HEK293 (cell line): ENCODE results near the gene SLC37A2.

Source experiments
- CTCF ChIA-PET: fragments of 350-600 bp; formaldehyde crosslinking; extraction: SDS; loops from one replicate; lab custom pipeline; 2021; ENCODE audit warnings: antibody characterized with exemption; lab: Yijun Ruan, JAX
- POLR2A ChIA-PET: fragments of 300-600 bp; formaldehyde crosslinking; extraction: SDS; loops from one replicate; lab custom pipeline; 2020; ENCODE audit warnings: antibody characterized with exemption, inconsistent platforms; lab: Yijun Ruan, JAX
- H3K27ac ChIP-seq: fragments of 200-500 bp; sonication (Bioruptor generic); 2 replicates; pipeline ENCODE4 v1.5.1; 2014; ENCODE audit warnings: low read depth, low read length, control low read depth, inconsistent platforms; ENCODE audit errors: extremely low read depth
- H3K36me3 ChIP-seq, 2 experiments: fragments of 200-500 bp in 1 of 2; sonication (Bioruptor generic) in 1 of 2; 1 replicate in 1 of 2; 2 replicates in 1 of 2; pipeline ENCODE4 v1.5.1; 2014 to 2017; ENCODE audit warnings: inconsistent platforms in 2 of 2, low read length in 2 of 2; ENCODE audit not compliant: control insufficient read depth in 2 of 2, insufficient read depth in 1 of 2
- H3K4me1 ChIP-seq: fragments of 200-500 bp; sonication (Bioruptor generic); 2 replicates; pipeline ENCODE4 v1.5.1; 2014; ENCODE audit warnings: mild to moderate bottlenecking, low read length, inconsistent platforms; ENCODE audit not compliant: control insufficient read depth, insufficient read depth
- H3K4me3 ChIP-seq: 2 replicates; pipeline ENCODE4 v1.5.1; 2011; ENCODE audit warnings: low read depth, mild to moderate bottlenecking, control low read depth, low read length, moderate library complexity
- H3K9me3 ChIP-seq: fragments of 200-500 bp; sonication (Bioruptor generic); 2 replicates; pipeline ENCODE4 v1.5.1; 2014; ENCODE audit warnings: low read depth, low read length, inconsistent platforms; ENCODE audit not compliant: control insufficient read depth, insufficient read depth
- BCL11B ChIP-seq: fragments of 450-650 bp; formaldehyde crosslinking; IDR thresholded peaks from 2 replicates; pipeline ENCODE4 v1.5.1; 2016; ENCODE audit warnings: low read depth, missing biosample characterization, missing genetic modification characterization
- FEZF1 ChIP-seq: fragments of 450-650 bp; formaldehyde crosslinking; IDR thresholded peaks from 2 replicates; pipeline ENCODE4 v1.5.1; 2016; ENCODE audit warnings: missing biosample characterization, missing genetic modification characterization
- KLF7 ChIP-seq: fragments of 450-650 bp; formaldehyde crosslinking; IDR thresholded peaks from 2 replicates; pipeline ENCODE4 v1.5.1; 2016; ENCODE audit warnings: missing biosample characterization, missing genetic modification characterization, borderline replicate concordance
- MYNN ChIP-seq: fragments of 450-650 bp; formaldehyde crosslinking; IDR thresholded peaks from 2 replicates; pipeline ENCODE4 v1.5.1; 2016; ENCODE audit warnings: missing biosample characterization, missing genetic modification characterization, borderline replicate concordance
- RBAK ChIP-seq: fragments of 450-650 bp; formaldehyde crosslinking; IDR thresholded peaks from 2 replicates; pipeline ENCODE4 v1.5.1; 2016; ENCODE audit warnings: missing biosample characterization, missing genetic modification characterization
- REPIN1 ChIP-seq: fragments of 450-650 bp; formaldehyde crosslinking; IDR thresholded peaks from 2 replicates; pipeline ENCODE4 v1.5.1; 2017; ENCODE audit warnings: missing biosample characterization, missing genetic modification characterization, low read depth
- ZBTB44 ChIP-seq: fragments of 450-650 bp; IDR thresholded peaks from 2 replicates; pipeline ENCODE4 v1.5.1; 2018; ENCODE audit warnings: missing biosample characterization, mild to moderate bottlenecking, missing genetic modification characterization
- ZEB2 ChIP-seq: fragments of 450-650 bp; formaldehyde crosslinking; IDR thresholded peaks from 2 replicates; pipeline ENCODE4 v1.5.1; 2016; ENCODE audit warnings: missing biosample characterization, missing genetic modification characterization
- ZFP3 ChIP-seq: fragments of 450-650 bp; formaldehyde crosslinking; IDR thresholded peaks from 2 replicates; pipeline ENCODE4 v1.5.1; 2016; ENCODE audit warnings: low read depth, missing biosample characterization, missing genetic modification characterization
- ZNF112 ChIP-seq: fragments of 450-650 bp; formaldehyde crosslinking; IDR thresholded peaks from 2 replicates; pipeline ENCODE4 v1.5.0; 2017; ENCODE audit warnings: missing biosample characterization, missing genetic modification characterization
- ZNF133 ChIP-seq: fragments of 450-650 bp; formaldehyde crosslinking; IDR thresholded peaks from 2 replicates; pipeline ENCODE4 v1.5.1; 2016; ENCODE audit warnings: missing biosample characterization, missing genetic modification characterization
- ZNF140 ChIP-seq: fragments of 450-650 bp; formaldehyde crosslinking; IDR thresholded peaks from 2 replicates; pipeline ENCODE4 v1.5.1; 2016; ENCODE audit warnings: missing biosample characterization, missing genetic modification characterization
- ZNF18 ChIP-seq: fragments of 450-650 bp; formaldehyde crosslinking; IDR thresholded peaks from 2 replicates; pipeline ENCODE4 v1.5.1; 2016; ENCODE audit warnings: missing biosample characterization, missing genetic modification characterization
- ZNF184 ChIP-seq: fragments of 450-650 bp; IDR thresholded peaks from 2 replicates; pipeline ENCODE4 v1.5.1; 2018; ENCODE audit warnings: missing biosample characterization, mild to moderate bottlenecking, missing genetic modification characterization
- ZNF214 ChIP-seq: fragments of 450-650 bp; formaldehyde crosslinking; IDR thresholded peaks from 2 replicates; pipeline ENCODE4 v1.5.1; 2017; ENCODE audit warnings: missing biosample characterization, mild to moderate bottlenecking, missing genetic modification characterization, borderline replicate concordance
- ZNF221 ChIP-seq: fragments of 450-650 bp; formaldehyde crosslinking; IDR thresholded peaks from 2 replicates; pipeline ENCODE4 v1.5.1; 2017; ENCODE audit warnings: missing biosample characterization, missing genetic modification characterization, borderline replicate concordance
- ZNF248 ChIP-seq: fragments of 450-650 bp; formaldehyde crosslinking; IDR thresholded peaks from 2 replicates; pipeline ENCODE4 v1.5.1; 2017; ENCODE audit warnings: missing biosample characterization, missing genetic modification characterization
- ZNF26 ChIP-seq: fragments of 450-650 bp; formaldehyde crosslinking; IDR thresholded peaks from 2 replicates; pipeline ENCODE4 v1.5.1; 2016; ENCODE audit warnings: missing biosample characterization, missing genetic modification characterization
- ZNF394 ChIP-seq: fragments of 450-650 bp; formaldehyde crosslinking; IDR thresholded peaks from 2 replicates; pipeline ENCODE4 v1.5.1; 2016; ENCODE audit warnings: missing biosample characterization, missing genetic modification characterization, mild to moderate bottlenecking, moderate library complexity, borderline replicate concordance
- ZNF510 ChIP-seq: fragments of 450-650 bp; formaldehyde crosslinking; IDR thresholded peaks from 2 replicates; pipeline ENCODE4 v1.5.1; 2018; ENCODE audit warnings: mild to moderate bottlenecking, missing genetic modification characterization, missing biosample characterization; ENCODE audit not compliant: insufficient replicate concordance
- ZNF624 ChIP-seq: fragments of 450-650 bp; formaldehyde crosslinking; IDR thresholded peaks from 2 replicates; pipeline ENCODE4 v1.5.1; 2017; ENCODE audit warnings: missing biosample characterization, missing genetic modification characterization
- ZNF645 ChIP-seq: fragments of 450-650 bp; formaldehyde crosslinking; IDR thresholded peaks from 2 replicates; pipeline ENCODE4; 2016; ENCODE audit warnings: missing biosample characterization, missing genetic modification characterization
- ZNF654 ChIP-seq: fragments of 450-650 bp; formaldehyde crosslinking; IDR thresholded peaks from 2 replicates; pipeline ENCODE4 v1.5.1; 2016; ENCODE audit warnings: low read depth, missing biosample characterization, missing genetic modification characterization
- ZNF677 ChIP-seq: fragments of 450-650 bp; IDR thresholded peaks from 2 replicates; pipeline ENCODE4 v1.5.0; 2018; ENCODE audit warnings: missing biosample characterization, mild to moderate bottlenecking, missing genetic modification characterization, moderate library complexity
- ZNF704 ChIP-seq: fragments of 450-650 bp; formaldehyde crosslinking; IDR thresholded peaks from 2 replicates; pipeline ENCODE4 v1.5.1; 2016; ENCODE audit warnings: missing biosample characterization, missing genetic modification characterization
- ZNF747 ChIP-seq: fragments of 450-650 bp; formaldehyde crosslinking; IDR thresholded peaks from 2 replicates; pipeline ENCODE4 v1.5.1; 2016; ENCODE audit warnings: missing biosample characterization, missing genetic modification characterization
- ZSCAN16 ChIP-seq: fragments of 450-650 bp; formaldehyde crosslinking; IDR thresholded peaks from 2 replicates; pipeline ENCODE4 v1.5.1; 2016; ENCODE audit warnings: missing biosample characterization, missing genetic modification characterization

SLC37A2 gene

GRCh38 chr11:125016413-125016812 lies 46.7 kb upstream of the SLC37A2 start:
- no peak overlapping the region for H3K4me3 ChIP-seq
- no peaks in the 10 kb centered on the region for H3K36me3 ChIP-seq
- H3K9me3 ChIP-seq: no peaks in the 10 kb centered on the region
- TF ChIP-seq ZNF184 (tag by site-specific recombination) (no peak), ZNF133 (tag by site-specific recombination) (no peak), ZNF645 (no peak), ZBTB44 (no peak), RBAK (tag by site-specific recombination) (no peak), ZNF704 (tag by site-specific recombination) (no peak)
- POLR2A ChIA-PET: no interaction called here
- H3K4me1 ChIP-seq: no peaks in the 10 kb centered on the region
- CTCF ChIA-PET: interaction anchor here (0.5 to 0.8 kb wide), 2 partner anchors 79 to 436 kb away, joined by 3 read pairs; no protein-coding TSS in a partner anchor
- no peak overlapping the region for H3K27ac ChIP-seq

- Histone ChIP-seq H3K36me3 (no peaks in the 10 kb centered on the region), H3K27ac (no peak overlapping the region), H3K4me3 (no peak overlapping the region), H3K4me1 (no peaks in the 10 kb centered on the region), H3K9me3 (no peaks in the 10 kb centered on the region)
- ChIA-PET POLR2A (no interaction called here), CTCF (no interaction called here)
- no peak for TF ChIP-seq ZFP3 (tag by site-specific recombination)
- no peak for TF ChIP-seq ZNF221 (tag by site-specific recombination)
- no peak for TF ChIP-seq ZNF18 (tag by site-specific recombination)
- no peak for TF ChIP-seq FEZF1 (tag by site-specific recombination)
- no peak for TF ChIP-seq ZNF140
- TF ChIP-seq ZNF248 (tag by site-specific recombination): no peak
- TF ChIP-seq REPIN1 (tag by site-specific recombination): no peak
These were observed 42.8 kb upstream of the SLC37A2 start for GRCh38 chr11:125020342-125020741.

GRCh38 chr11:125022551-125022950 lies 40.6 kb upstream of the SLC37A2 start:
- ChIA-PET CTCF (no interaction called here), POLR2A (interaction anchor here (1.1 kb wide), 1 partner anchor 89 kb away, joined by 3 read pairs; the partner anchor contains the start of gene TMEM218)
- Histone ChIP-seq H3K4me3 (no peak overlapping the region), H3K36me3 (no peaks in the 10 kb centered on the region), H3K27ac (no peak overlapping the region), H3K9me3 (no peaks in the 10 kb centered on the region), H3K4me1 (no peaks in the 10 kb centered on the region)
- TF ChIP-seq KLF7 (tag by site-specific recombination) (no peak), ZNF654 (tag by site-specific recombination) (no peak), BCL11B (tag by site-specific recombination) (no peak), ZSCAN16 (tag by site-specific recombination) (no peak), ZNF112 (tag by site-specific recombination) (no peak), ZNF394 (tag by site-specific recombination) (no peak), ZNF747 (tag by site-specific recombination) (no peak), ZEB2 (tag by site-specific recombination) (no peak), ZNF510 (tag by site-specific recombination) (no peak), ZNF624 (tag by site-specific recombination) (no peak), ZNF214 (tag by site-specific recombination) (no peak), ZNF677 (tag by site-specific recombination) (no peak), ZNF26 (tag by site-specific recombination) (no peak), MYNN (tag by site-specific recombination) (no peak)
